HepG2 (cell line): ENCODE measurements around the gene NEURL4. TPM values are rescaled to one million over a fixed set of nuclear protein-coding genes. Genes with fewer than 3 reads are reported as not detected.

Experiments used
- CEBPB ChIP-seq: IDR thresholded peaks from 2 replicates; pipeline ENCODE4 v1.6.1; 2011; ENCODE audit warnings: low read depth, low read length, improper control_type of control experiment, borderline replicate concordance
- FUBP1 ChIP-seq: sonication (generic); formaldehyde crosslinking; IDR thresholded peaks from 2 replicates; pipeline ENCODE4 v1.5.1; 2020; ENCODE audit warnings: missing genetic modification reagents, mild to moderate bottlenecking, borderline replicate concordance
- HIC2 ChIP-seq: sonication (generic); formaldehyde crosslinking; IDR thresholded peaks from 2 replicates; pipeline ENCODE4 v1.9.0; 2022; ENCODE audit warnings: low read depth, missing genetic modification reagents
- KAT2B ChIP-seq: fragments of 150-350 bp; IDR thresholded peaks from 2 replicates; pipeline ENCODE4 v1.6.1; 2014; ENCODE audit warnings: low read depth, low read length, borderline replicate concordance
- KLF11 ChIP-seq: IDR thresholded peaks from 2 replicates; pipeline ENCODE4 v1.6.1; 2016; ENCODE audit warnings: missing compliant biosample characterization
- MED13 ChIP-seq: sonication (generic); formaldehyde crosslinking; IDR thresholded peaks from 2 replicates; pipeline ENCODE4 v1.5.0; 2020; ENCODE audit warnings: missing genetic modification reagents
- RERE ChIP-seq: IDR thresholded peaks from 2 replicates; pipeline ENCODE4 v1.6.1; 2016; ENCODE audit warnings: low read depth, missing genetic modification reagents, missing compliant biosample characterization
- REXO4 ChIP-seq: sonication (generic); formaldehyde crosslinking; IDR thresholded peaks from 2 replicates; pipeline ENCODE4 v1.8.0; 2022; ENCODE audit warnings: missing genetic modification reagents, mild to moderate bottlenecking, borderline replicate concordance
- SIX1 ChIP-seq: sonication (generic); formaldehyde crosslinking; IDR thresholded peaks from 2 replicates; pipeline ENCODE4 v1.4.0; 2020; ENCODE audit warnings: missing genetic modification reagents, borderline replicate concordance
- TRIM24 ChIP-seq: sonication (generic); formaldehyde crosslinking; IDR thresholded peaks from 2 replicates; pipeline ENCODE4 v1.8.0; 2022; ENCODE audit warnings: mild to moderate bottlenecking, missing genetic modification reagents
- ZBTB44 ChIP-seq: sonication (generic); formaldehyde crosslinking; IDR thresholded peaks from 2 replicates; pipeline ENCODE4 v1.4.0; 2020; ENCODE audit warnings: missing genetic modification reagents
- ZNF121 ChIP-seq: sonication (generic); formaldehyde crosslinking; IDR thresholded peaks from 2 replicates; pipeline ENCODE4 v1.5.0; 2020; ENCODE audit warnings: mild to moderate bottlenecking, missing genetic modification reagents
- ZNF414 ChIP-seq: sonication (generic); formaldehyde crosslinking; IDR thresholded peaks from 2 replicates; pipeline ENCODE4 v1.5.0; 2020; ENCODE audit warnings: missing genetic modification reagents
- ZNF674 ChIP-seq: sonication (generic); formaldehyde crosslinking; IDR thresholded peaks from 2 replicates; pipeline ENCODE4 v1.5.0; 2020; ENCODE audit warnings: low read depth, mild to moderate bottlenecking, missing genetic modification reagents
- ZNF768 ChIP-seq: sonication (generic); formaldehyde crosslinking; IDR thresholded peaks from 2 replicates; pipeline ENCODE4 v1.4.0; 2020; ENCODE audit warnings: missing genetic modification reagents
- polyA plus RNA-seq, 8 experiments: library from polyadenylated mRNA; depleted of rRNA in 3 of 8; stranded (reverse) in 7 of 8; unstranded in 1 of 8; fragments of >200 nt; fragmentation: Illumina TruSeq in 4 of 8; extraction: Trizol in 4 of 8; gene quantifications; 2 replicates each; pipeline versions ENCODE4 v1.2.1 to v1.2.3, GENCODE V29; 2011 to 2016; ENCODE audit warnings: low read depth in 4 of 8, missing spikeins in 1 of 8, mixed read lengths in 1 of 8; ENCODE audit not compliant: insufficient read depth in 1 of 8
- total RNA-seq, 5 experiments: library from RNA; depleted of rRNA; stranded (reverse); fragments of >200 nt; fragmentation: Illumina TruSeq; extraction: Trizol; gene quantifications; 2 replicates each; pipeline ENCODE4 v1.2.3, GENCODE V29; 2016; ENCODE audit warnings: low read depth in 1 of 5

The NEURL4 gene
- total and polyA plus RNA-seq, 2 of the 13 experiments (the other 11 are each of a cell fraction or from before 2014, with no cell fraction given): 14.8 to 15.7 TPM

GRCh38 chr17:7281074-7281952 lies 47.8 kb downstream of the NEURL4 start, which contains the start of gene SLC2A4 (continued):
- TF ChIP-seq RERE: no peak
- no peak for TF ChIP-seq TRIM24 (CRISPR knock-in tag)
- TF ChIP-seq FUBP1 (CRISPR knock-in tag): no peak
- no peak for TF ChIP-seq CEBPB
- no peak for TF ChIP-seq REXO4
- TF ChIP-seq ZBTB44 (CRISPR knock-in tag): no peak
- no peak for TF ChIP-seq ZNF768
- no peak for TF ChIP-seq ZNF121 (CRISPR knock-in tag)
- TF ChIP-seq SIX1 (CRISPR knock-in tag): no peak
- no peak for TF ChIP-seq MED13 (CRISPR knock-in tag)
- TF ChIP-seq HIC2 (CRISPR knock-in tag): no peak
- TF ChIP-seq KLF11 (CRISPR knock-in tag): no peak
- TF ChIP-seq KAT2B: no peak
- TF ChIP-seq ZNF414 (CRISPR knock-in tag): no peak
- TF ChIP-seq ZNF674 (CRISPR knock-in tag): no peak
